UCSD-AML1 (cell line): Measurements from ENCODE around the gene ATXN2L.
"Not testable (repeated sequence)": the region's sequence is repeated elsewhere in the genome, so short reads cannot be mapped to it uniquely, and the experiment has no call there.

Experiments used
- DNase-seq: peaks from one replicate; lab custom pipeline; 2025; ENCODE audit not compliant: unreplicated experiment; lab: John Stamatoyannopoulos, UW

The ATXN2L gene

GRCh38 chr16:28869201-28869600 is 46.4 kb downstream of the ATXN2L start:
- DNase-seq: no peak

DNA sequence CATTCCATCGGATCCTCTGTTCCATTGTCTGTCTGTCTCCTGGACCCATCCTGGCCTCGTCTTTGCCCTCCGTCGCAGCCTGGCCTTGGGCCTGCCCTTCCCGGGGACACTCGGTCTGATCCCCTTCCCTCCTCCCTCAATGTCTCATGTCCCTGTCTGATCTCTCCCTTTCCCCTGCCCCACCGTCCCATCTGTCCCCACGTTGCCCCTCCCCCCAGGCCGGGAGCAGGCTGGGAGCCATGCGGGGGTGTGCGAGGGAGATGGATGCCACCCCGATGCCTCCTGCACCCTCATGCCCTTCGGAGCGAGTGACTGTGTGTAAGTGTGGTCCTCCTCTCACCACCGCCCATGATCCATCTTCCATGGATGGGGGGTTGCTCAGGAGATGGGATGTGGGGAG is 50.2 kb downstream of the ATXN2L start:
- no peak for DNase-seq

DNA sequence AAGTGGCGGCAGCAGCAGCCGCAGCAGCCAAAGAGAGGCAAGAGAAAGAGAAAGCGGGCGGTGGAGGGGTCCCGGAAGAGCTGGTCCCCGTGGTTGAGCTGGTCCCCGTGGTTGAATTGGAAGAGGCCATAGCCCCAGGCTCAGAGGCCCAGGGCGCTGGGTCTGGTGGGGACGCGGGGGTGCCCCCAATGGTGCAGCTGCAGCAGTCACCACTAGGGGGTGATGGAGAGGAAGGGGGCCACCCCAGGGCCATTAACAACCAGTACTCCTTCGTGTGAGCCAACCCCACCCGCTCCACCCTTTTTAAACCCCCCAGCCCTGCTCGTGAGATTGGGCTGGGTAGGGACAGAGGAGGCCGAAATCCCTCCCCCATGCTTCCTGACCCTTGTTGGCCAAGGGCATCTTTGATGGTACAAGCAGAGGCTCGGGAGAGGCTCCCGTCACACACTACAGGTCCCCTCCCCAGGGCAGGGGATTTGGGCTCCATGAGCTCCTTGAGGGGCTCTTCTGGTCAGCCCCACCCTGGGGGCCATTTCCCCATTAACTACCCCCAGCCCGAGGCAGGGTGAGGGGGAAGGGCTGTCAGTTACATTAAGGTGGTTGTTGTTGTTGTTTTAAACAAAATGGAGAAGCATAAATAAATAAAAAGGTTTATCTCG is 50.9 kb downstream of the ATXN2L start:
- peak; percentile 45 for DNase-seq

GRCh38 chr16:28874406-28874805 is 51.6 kb downstream of the ATXN2L start:
- DNase-seq: no peak

- DNase-seq: no peak
Measured at GRCh38 chr16:28875134-28876018, 52.6 kb downstream of the ATXN2L start.

DNA sequence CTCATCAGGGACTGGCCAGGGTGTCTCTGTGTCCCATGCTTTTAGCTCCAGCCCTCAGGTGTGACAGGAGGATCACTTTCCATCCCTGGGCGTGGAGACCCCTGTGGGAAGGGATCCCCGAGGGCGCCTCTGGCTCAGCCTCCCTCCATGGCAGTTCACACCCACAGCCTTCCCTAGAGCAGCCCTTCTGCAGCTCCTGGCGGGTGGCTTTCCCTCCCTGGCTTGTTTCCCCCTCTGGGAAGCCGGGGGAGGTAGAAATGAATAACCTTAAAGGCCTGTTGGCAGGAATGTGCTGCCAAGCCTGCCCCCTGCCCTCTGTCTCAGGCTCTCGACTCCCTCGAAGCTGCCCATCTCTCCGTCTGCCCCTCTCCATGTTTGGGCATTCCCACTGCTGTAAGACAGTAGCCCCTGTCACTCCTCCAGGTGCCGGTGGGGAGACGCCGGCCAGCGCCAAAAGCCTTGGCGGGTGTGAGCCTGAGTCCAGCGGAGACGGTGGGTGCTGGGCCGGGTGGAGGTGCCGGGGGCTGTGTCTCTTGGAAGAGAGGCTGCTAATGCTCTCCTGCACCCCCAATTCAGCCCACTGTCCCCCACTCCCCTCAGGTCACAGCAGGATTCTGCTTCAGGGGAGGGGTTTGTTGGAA is 53.3 kb downstream of the ATXN2L start:
- DNase-seq: no peak

- DNase-seq: peak; percentile 32
Measured at GRCh38 chr16:28876973-28877654, 54.3 kb downstream of the ATXN2L start.

- DNase-seq: no peak
Measured at GRCh38 chr16:28877655-28878000, 54.8 kb downstream of the ATXN2L start.

DNA sequence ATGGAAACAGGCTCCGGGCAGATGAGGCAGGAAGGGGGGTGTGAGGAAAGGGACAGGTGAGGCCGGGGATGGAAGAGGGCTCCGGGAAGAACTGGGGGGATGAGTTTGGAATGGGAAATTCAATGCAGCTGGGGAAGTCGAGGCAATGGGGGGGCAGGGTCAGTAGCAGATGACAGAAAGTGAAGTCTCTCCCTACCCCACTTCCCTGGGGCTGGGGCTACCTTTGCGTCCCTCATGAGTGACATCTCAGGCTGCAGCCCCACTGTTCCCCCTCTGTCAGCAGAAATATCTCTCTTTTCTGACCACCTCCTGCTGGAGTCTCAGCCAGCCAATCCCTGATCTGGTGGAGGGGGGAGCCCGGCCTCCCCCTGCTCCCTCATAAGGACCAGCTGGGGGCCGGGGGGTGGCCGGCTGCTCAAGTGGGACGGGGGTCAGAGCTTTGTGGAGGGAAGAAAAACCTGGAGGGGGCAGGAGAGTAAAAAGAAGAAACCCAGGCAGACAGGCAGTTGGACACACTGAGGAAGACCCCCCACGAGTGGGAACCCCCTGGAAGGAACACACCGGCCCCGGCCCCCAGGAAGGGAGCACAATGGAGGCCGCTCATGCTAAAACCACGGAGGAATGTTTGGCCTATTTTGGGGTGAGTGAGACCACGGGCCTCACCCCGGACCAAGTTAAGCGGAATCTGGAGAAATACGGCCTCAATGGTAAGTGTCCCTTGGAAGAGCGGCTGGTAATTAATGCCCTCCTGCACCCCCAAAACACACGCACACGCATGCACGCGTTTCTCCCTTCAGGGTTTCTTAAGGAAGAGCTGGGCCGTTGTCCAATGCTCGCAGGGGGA is 55.5 kb downstream of the ATXN2L start, which contains the start of gene ATP2A1:
Gene ATP2A1 (plus strand): TSS at position 406 of the 844 bp plus-strand sequence. CDS start 184 bp downstream, at position 590.
- no peak for DNase-seq

DNA sequence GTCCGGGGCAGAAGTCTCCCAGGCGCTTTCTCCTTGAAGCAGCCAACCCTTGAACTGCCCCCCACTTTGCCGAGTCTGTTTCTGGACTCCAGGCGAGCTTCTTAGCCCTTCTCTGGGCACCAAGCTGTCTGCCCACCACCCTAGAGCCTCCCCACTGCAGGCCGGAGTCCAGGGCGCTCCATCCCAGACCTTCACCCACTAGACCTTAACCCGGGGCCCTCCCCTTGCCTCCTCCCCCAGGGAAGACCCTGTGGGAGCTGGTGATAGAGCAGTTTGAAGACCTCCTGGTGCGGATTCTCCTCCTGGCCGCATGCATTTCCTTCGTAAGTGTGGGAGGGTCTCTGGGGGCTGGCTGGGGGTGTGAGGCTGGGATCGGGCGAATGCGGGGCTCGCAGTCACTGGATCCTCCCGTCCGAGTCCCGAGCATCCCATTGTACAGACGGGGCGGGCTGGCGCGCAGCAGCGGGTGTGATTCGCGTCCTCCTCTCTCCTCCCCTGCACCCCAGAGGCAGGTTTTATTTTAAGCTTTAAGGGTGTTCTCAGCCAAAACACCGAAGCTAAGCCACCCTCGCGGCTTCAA is 56.6 kb downstream of the ATXN2L start:
- no peak for DNase-seq

GRCh38 chr16:28879841-28880588 is 57.2 kb downstream of the ATXN2L start:
- peak; percentile 84 for DNase-seq

GRCh38 chr16:28880589-28880915 is 57.8 kb downstream of the ATXN2L start:
- DNase-seq: no peak

- DNase-seq: no peak
Measured at GRCh38 chr16:28880955-28881354, 58.2 kb downstream of the ATXN2L start.

DNA sequence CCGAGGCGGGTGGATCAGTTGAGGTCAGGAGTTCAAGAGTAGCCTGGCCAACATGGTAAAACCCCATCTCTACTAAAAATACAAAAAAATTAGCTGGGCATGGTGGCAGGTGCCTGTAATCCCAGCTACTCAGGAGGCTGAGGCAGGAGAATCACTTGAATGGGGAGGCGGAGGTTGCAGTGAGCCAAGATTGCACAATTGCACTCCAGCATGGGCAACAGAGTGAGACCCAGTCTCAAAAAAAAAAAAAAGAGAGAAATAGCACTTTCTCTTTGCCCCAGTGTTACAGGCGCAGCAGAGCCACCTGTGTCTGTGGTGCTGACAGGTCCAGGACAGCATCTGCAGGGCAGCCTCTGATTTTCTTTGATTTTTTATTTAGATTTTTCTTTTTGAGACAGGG is 58.8 kb downstream of the ATXN2L start:
- DNase-seq: not testable (repeated sequence)

DNA sequence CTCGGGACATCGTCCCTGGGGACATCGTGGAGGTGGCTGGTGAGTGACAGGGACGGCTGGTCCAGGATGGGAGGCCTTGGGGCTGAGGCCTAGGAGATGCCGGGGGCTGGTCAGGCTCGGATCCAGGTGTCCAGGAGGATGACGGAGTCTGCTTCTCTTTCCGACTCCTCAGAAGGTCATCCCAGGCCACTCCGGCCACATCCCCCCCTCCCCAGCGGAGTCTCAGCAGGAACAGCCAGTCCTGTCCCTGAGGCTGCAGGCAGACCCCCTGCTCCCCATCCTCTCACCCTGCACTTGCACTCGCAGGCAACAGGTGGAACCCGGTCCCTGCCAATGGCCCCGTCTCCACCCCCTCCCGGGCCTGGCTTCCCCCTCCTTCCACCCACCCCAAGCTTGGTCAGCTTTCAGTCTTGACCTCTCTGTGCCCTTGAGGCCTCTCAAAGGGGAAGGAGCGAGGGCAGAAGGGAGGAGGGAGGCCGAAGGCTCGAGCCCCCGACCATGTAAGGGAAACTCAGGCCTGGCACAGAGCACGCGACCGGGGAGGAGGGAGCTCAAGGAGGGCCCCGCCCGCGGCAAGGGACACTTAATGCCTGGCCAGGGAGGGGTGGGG is 59.9 kb downstream of the ATXN2L start:
- no peak for DNase-seq

DNA sequence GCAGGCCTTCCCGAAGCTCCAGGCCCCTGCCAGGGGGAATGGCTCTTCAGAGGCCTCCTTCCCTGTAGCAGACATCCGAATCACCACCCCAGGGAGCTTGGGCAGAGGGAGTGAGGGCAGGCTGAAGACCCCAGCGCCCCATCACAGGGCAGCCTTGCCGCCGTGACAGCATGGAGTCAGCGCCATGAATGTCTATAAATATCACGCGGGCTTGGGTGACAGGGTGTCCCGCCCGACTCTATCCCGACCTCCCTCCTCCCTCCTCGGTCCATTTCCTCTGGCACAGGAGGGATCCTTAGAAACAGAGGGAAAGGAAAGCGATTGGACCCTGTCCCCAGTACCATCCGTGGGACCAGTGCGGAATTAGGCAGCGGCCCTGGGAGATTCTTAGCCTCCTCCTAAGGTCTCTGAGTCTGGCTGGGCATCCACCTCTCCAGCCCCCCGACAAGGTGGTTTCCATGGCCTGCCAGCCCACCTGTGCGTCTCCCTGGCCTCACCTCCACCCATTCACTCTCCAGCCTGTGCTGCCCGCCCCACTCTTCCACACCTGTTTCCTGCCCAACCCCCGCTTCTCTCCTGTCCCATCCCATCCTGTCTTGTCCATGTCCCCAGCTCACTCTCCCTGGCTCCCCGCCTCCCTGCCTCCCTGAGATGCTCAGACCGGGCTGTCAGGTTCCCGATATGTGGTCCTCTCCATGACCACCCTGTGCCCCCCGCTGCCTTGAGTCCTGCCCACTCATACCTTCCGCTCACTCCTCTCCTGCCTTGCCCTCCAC is 60.6 kb downstream of the ATXN2L start:
- no peak for DNase-seq

DNA sequence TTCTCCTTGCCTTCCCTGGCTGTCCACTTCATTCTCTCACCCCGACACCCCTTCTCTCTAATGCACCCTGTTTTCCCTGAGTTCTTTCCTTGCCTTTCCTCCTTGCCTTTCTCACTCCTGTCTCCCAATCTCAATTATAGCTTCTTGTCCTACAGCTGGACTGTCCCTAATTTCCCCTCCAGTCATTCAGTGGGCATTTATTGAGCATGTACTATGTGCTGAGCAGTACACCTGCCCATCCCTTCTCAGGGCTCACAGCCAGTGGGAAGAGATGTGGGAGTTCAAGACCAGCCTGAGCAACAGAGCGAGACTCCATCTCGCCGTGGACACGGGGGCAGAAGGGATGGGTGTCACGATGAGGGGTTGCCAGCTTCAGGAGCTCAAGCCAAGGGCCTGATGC is 61.2 kb downstream of the ATXN2L start:
- DNase-seq: no peak
